HG02870 (cell line): ENCODE results near the gene VSNL1.
"Not testable (repeated sequence)": the region's sequence is repeated elsewhere in the genome, so short reads cannot be mapped to it uniquely, and the experiment has no call there.

Experiments used
- ATAC-seq: cut with Tn5 transposase; IDR thresholded peaks from one replicate; pipeline ENCODE4 v1.9.1; 2021; ENCODE audit warnings: mild to moderate bottlenecking, moderate library complexity; ENCODE audit not compliant: unreplicated experiment

VSNL1 gene

GRCh38 chr2:17541531-17541950 is 1.0 kb downstream of the VSNL1 start:
- ATAC-seq, result no peak

GRCh38 chr2:17542471-17542870 is 2.0 kb downstream of the VSNL1 start:
- no peak for ATAC-seq

- no peak for ATAC-seq
Measured at GRCh38 chr2:17543131-17543660, 2.7 kb downstream of the VSNL1 start.

GRCh38 chr2:17543848-17544247 is 3.4 kb downstream of the VSNL1 start:
- no peak for ATAC-seq

GRCh38 chr2:17544256-17544655 is 3.8 kb downstream of the VSNL1 start:
- ATAC-seq, result no peak

GRCh38 chr2:17545680-17546613 is 5.5 kb downstream of the VSNL1 start:
- no peak for ATAC-seq

- ATAC-seq, result no peak
Measured at GRCh38 chr2:17547237-17547636, 6.7 kb downstream of the VSNL1 start.

- no peak for ATAC-seq
Measured at GRCh38 chr2:17547737-17548136, 7.2 kb downstream of the VSNL1 start.

GRCh38 chr2:17550907-17551306 is 10.4 kb downstream of the VSNL1 start:
- ATAC-seq, result no peak

GRCh38 chr2:17555150-17555549 is 14.7 kb downstream of the VSNL1 start:
- ATAC-seq, result no peak

GRCh38 chr2:17557596-17557995 is 17.1 kb downstream of the VSNL1 start:
- no peak for ATAC-seq

- ATAC-seq, result no peak
Measured at GRCh38 chr2:17558053-17558452, 17.6 kb downstream of the VSNL1 start.

GRCh38 chr2:17558878-17559277 is 18.4 kb downstream of the VSNL1 start:
- ATAC-seq, result no peak

GRCh38 chr2:17565726-17566125 is 25.2 kb downstream of the VSNL1 start:
- not testable (repeated sequence) for ATAC-seq

- ATAC-seq, result no peak
Measured at GRCh38 chr2:17571681-17572080, 31.2 kb downstream of the VSNL1 start.

- ATAC-seq, result no peak
Measured at GRCh38 chr2:17573085-17573803, 32.7 kb downstream of the VSNL1 start.

GRCh38 chr2:17573804-17574175 is 33.3 kb downstream of the VSNL1 start:
- ATAC-seq, result no peak

- no peak for ATAC-seq
Measured at GRCh38 chr2:17574406-17575073, 34.0 kb downstream of the VSNL1 start.

- no peak for ATAC-seq
Measured at GRCh38 chr2:17576802-17577201, 36.3 kb downstream of the VSNL1 start.

- peak; percentile 83 for ATAC-seq
Measured at GRCh38 chr2:17578466-17578928, 38.0 kb downstream of the VSNL1 start.
